Testis (tissue), 2 donors: Measurements from ENCODE around the gene SLC7A5.

Experiments
- CTCF ChIP-seq, 3 experiments: fragments of 450-650 bp in 2 of 3; fragments of 200-600 bp in 1 of 3; sonication (generic) in 1 of 3; IDR thresholded peaks; one replicate each; pipeline ENCODE4 v1.5.1; 2016 to 2019; ENCODE audit warnings: antibody characterized with exemption in 3 of 3, mild to moderate bottlenecking in 2 of 3, moderate library complexity in 1 of 3
- POLR2A ChIP-seq: fragments of 450-650 bp; IDR thresholded peaks from one replicate; pipeline ENCODE4 v1.6.1; 2017; ENCODE audit warnings: antibody characterized with exemption, mild to moderate bottlenecking, moderate library complexity

GRCh38 chr16:87854053-87854906 lies 15.0 kb downstream of the SLC7A5 start:
- TF ChIP-seq CTCF (IDR thresholded peaks at IDR 0.05) (no peak), POLR2A (no peak)
